ENCODE measurements around the gene HDAC9.

HDAC9 gene

DNA sequence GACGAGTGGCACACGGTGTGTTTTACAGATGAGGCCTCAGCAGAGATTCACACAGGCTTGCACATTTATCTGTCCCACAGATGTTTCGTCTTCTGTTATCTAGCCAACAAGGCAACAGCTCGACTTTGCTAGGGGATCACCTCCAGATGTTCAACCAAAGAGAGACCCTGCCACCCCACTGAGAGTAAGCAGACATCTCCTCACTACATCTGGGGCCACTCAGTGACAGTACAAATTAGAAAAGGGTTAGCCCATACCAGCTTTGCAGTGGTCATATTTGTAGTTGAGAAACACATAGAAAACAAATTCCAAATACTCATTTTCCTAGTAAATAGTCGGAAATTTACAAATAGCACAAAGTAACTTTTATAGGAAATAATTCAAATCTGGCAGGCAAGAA lies 164.2 kb downstream of the HDAC9 start:
- ATAC-seq: no peak

DNA sequence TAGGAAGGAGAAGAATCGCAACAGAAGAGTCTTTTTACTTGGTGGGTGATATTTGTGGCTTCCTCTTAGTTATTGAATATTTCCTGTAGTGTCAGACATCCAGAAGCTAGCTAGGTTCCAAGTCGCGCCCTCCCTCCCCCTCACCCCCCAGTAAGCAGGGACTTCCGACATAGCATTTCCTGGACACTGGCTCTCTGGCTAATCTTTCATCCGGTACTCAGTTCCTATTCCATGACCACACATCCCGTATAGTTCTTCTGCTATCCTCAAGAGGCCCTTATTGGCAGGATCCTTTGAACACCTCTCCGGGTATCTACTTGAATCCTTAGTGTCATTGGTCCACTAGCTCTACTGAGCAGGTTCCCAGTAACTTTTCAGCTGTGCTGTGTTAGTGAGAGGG lies 167.8 kb downstream of the HDAC9 start:
- ATAC-seq: no peak
- no peak for TF ChIP-seq SNAI2 (CRISPR knock-in tag; IDR thresholded peaks at IDR 0.05)
- no peak for TF ChIP-seq ZNF8 (CRISPR knock-in tag; IDR thresholded peaks at IDR 0.05)
- TF ChIP-seq RARB (CRISPR knock-in tag; IDR thresholded peaks at IDR 0.05): no peak
- TF ChIP-seq TCF4 (CRISPR knock-in tag; IDR thresholded peaks at IDR 0.05; ENCODE audit: borderline replicate concordance): no peak
- TF ChIP-seq ZFP3 (CRISPR knock-in tag; IDR thresholded peaks at IDR 0.05): no peak
- TF ChIP-seq, protein P1, sequence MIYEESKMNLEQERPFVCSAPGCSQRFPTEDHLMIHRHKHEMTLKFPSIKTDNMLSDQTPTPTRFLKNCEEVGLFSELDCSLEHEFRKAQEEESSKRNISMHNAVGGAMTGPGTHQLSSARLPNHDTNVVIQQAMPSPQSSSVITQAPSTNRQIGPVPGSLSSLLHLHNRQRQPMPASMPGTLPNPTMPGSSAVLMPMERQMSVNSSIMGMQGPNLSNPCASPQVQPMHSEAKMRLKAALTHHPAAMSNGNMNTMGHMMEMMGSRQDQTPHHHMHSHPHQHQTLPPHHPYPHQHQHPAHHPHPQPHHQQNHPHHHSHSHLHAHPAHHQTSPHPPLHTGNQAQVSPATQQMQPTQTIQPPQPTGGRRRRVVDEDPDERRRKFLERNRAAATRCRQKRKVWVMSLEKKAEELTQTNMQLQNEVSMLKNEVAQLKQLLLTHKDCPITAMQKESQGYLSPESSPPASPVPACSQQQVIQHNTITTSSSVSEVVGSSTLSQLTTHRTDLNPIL (CRISPR knock-in tag; IDR thresholded peaks at IDR 0.05; ENCODE audit: low read depth): no peak
- TF ChIP-seq, protein P2, sequence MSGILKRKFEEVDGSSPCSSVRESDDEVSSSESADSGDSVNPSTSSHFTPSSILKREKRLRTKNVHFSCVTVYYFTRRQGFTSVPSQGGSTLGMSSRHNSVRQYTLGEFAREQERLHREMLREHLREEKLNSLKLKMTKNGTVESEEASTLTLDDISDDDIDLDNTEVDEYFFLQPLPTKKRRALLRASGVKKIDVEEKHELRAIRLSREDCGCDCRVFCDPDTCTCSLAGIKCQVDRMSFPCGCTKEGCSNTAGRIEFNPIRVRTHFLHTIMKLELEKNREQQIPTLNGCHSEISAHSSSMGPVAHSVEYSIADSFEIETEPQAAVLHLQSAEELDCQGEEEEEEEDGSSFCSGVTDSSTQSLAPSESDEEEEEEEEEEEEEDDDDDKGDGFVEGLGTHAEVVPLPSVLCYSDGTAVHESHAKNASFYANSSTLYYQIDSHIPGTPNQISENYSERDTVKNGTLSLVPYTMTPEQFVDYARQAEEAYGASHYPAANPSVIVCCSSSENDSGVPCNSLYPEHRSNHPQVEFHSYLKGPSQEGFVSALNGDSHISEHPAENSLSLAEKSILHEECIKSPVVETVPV (CRISPR knock-in tag; IDR thresholded peaks at IDR 0.05): no peak

More for the DNA sequence above, 164.2 kb downstream of the HDAC9 start:
- TF ChIP-seq, protein P3, sequence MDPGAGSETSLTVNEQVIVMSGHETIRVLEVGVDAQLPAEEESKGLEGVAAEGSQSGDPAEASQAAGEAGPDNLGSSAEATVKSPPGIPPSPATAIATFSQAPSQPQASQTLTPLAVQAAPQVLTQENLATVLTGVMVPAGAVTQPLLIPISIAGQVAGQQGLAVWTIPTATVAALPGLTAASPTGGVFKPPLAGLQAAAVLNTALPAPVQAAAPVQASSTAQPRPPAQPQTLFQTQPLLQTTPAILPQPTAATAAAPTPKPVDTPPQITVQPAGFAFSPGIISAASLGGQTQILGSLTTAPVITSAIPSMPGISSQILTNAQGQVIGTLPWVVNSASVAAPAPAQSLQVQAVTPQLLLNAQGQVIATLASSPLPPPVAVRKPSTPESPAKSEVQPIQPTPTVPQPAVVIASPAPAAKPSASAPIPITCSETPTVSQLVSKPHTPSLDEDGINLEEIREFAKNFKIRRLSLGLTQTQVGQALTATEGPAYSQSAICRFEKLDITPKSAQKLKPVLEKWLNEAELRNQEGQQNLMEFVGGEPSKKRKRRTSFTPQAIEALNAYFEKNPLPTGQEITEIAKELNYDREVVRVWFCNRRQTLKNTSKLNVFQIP (CRISPR knock-in tag; IDR thresholded peaks at IDR 0.05; ENCODE audit: borderline replicate concordance, low read depth): no peak
- no peak for TF ChIP-seq ZNF70 (CRISPR knock-in tag; IDR thresholded peaks at IDR 0.05)
- TF ChIP-seq BACH2 (CRISPR knock-in tag; IDR thresholded peaks at IDR 0.05; ENCODE audit: borderline replicate concordance): no peak
- no peak for TF ChIP-seq ZC3H10 (CRISPR knock-in tag; IDR thresholded peaks at IDR 0.05)
- no peak for TF ChIP-seq RARB (CRISPR knock-in tag; IDR thresholded peaks at IDR 0.05)
- TF ChIP-seq, protein P2 (CRISPR knock-in tag; IDR thresholded peaks at IDR 0.05): no peak
- TF ChIP-seq TCF4 (CRISPR knock-in tag; IDR thresholded peaks at IDR 0.05; ENCODE audit: borderline replicate concordance): no peak
- TF ChIP-seq SNAI2 (CRISPR knock-in tag; IDR thresholded peaks at IDR 0.05): no peak
- no peak for TF ChIP-seq PPARA (CRISPR knock-in tag; IDR thresholded peaks at IDR 0.05; ENCODE audit: borderline replicate concordance)
- TF ChIP-seq GLIS3 (CRISPR knock-in tag; IDR thresholded peaks at IDR 0.05): no peak
- no peak for TF ChIP-seq ZFP3 (CRISPR knock-in tag; IDR thresholded peaks at IDR 0.05)
- TF ChIP-seq ESRRG (CRISPR knock-in tag; IDR thresholded peaks at IDR 0.05): no peak
- TF ChIP-seq, protein P1 (CRISPR knock-in tag; IDR thresholded peaks at IDR 0.05; ENCODE audit: low read depth): no peak
- no peak for TF ChIP-seq TOX (CRISPR knock-in tag; IDR thresholded peaks at IDR 0.05; ENCODE audit: borderline replicate concordance)
- TF ChIP-seq, protein P4, sequence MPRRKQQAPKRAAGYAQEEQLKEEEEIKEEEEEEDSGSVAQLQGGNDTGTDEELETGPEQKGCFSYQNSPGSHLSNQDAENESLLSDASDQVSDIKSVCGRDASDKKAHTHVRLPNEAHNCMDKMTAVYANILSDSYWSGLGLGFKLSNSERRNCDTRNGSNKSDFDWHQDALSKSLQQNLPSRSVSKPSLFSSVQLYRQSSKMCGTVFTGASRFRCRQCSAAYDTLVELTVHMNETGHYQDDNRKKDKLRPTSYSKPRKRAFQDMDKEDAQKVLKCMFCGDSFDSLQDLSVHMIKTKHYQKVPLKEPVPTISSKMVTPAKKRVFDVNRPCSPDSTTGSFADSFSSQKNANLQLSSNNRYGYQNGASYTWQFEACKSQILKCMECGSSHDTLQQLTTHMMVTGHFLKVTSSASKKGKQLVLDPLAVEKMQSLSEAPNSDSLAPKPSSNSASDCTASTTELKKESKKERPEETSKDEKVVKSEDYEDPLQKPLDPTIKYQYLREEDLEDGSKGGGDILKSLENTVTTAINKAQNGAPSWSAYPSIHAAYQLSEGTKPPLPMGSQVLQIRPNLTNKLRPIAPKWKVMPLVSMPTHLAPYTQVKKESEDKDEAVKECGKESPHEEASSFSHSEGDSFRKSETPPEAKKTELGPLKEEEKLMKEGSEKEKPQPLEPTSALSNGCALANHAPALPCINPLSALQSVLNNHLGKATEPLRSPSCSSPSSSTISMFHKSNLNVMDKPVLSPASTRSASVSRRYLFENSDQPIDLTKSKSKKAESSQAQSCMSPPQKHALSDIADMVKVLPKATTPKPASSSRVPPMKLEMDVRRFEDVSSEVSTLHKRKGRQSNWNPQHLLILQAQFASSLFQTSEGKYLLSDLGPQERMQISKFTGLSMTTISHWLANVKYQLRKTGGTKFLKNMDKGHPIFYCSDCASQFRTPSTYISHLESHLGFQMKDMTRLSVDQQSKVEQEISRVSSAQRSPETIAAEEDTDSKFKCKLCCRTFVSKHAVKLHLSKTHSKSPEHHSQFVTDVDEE (CRISPR knock-in tag; IDR thresholded peaks at IDR 0.05): no peak
- no peak for TF ChIP-seq ARNTL (CRISPR knock-in tag; IDR thresholded peaks at IDR 0.05; ENCODE audit: borderline replicate concordance, low read depth)

DNA sequence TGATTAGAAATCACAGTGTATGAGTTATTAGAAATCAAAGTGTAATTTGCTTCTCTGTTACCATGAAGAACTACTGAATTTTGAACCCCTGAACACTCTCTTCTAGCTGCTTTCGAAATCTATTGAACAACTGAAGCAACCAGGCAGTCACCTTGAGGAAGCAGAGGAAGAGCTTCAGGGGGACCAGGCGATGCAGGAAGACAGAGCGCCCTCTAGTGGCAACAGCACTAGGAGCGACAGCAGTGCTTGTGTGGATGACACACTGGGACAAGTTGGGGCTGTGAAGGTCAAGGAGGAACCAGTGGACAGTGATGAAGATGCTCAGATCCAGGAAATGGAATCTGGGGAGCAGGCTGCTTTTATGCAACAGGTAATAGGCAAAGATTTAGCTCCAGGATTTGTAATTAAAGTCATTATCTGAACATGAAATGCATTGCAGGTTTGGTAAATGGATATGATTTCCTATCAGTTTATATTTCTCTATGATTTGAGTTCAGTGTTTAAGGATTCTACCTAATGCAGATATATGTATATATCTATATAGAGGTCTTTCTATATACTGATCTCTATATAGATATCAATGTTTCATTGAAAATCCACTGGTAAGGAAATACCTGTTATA lies 170.7 kb downstream of the HDAC9 start:
- TF ChIP-seq ARNTL (CRISPR knock-in tag; IDR thresholded peaks at IDR 0.05; ENCODE audit: borderline replicate concordance, low read depth): no peak
- TF ChIP-seq BACH2 (CRISPR knock-in tag; IDR thresholded peaks at IDR 0.05; ENCODE audit: borderline replicate concordance): 0 out of 2 replicates have a peak, but pooled peaks have one; percentile 19
- peak; percentile 92 for ATAC-seq

Data from SK-N-SH treated with all-trans-retinoic acid at 6 μM for 48 hours (cell line).